ENCODE measurements around the gene TBC1D7.
A peak's percentile ranks its signal among the peaks of the same experiment; 100 is the strongest.

TBC1D7 gene

DNA sequence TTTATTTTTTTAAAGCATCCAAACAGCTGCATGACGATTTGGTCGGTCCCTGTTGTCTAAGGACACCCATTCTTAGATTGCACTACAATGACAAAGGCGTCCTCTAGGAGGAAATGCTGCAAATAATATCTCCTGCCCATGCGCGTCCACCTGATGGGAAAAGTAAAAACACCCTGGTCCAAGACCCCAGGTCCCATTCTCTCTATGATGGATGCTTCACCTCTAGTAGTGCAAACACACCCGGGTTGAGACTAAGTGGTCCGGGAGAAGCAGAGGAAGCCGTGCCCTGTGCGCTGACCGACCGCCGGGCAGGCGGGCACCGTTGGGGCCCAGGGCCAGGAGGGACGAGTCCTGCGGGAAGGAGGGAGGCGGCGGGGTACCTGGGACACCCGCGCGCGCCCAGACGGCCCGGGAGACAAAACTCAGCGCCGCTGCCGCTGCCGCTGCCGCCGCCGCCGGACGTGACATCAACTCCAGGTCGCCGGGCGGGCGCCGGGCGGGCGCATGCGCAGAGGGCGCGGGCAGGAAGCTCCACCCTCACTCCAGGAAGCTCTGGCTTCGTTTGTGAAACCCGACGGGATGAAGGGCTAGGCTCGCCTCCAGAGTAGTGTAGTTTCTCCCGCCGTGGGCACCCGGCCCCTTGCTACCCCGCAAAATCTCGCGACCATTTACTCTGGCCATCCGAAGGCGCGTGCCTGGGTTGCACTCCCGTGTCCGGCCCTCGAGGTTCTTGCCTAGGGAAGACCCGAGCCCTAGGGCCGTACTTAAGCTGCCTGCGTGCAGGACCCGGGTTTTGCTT lies at the start of gene TBC1D7:
TSS of gene TBC1D7 (minus strand) at position 462 of the 799 bp plus-strand sequence. CDS start 1,639 bp downstream, outside the sequence.
- Histone ChIP-seq H3K4me3 (ENCODE audit: severe bottlenecking) (peak within 1 kb of the TSS; percentile 60), H3K9me3 (ENCODE audit: severe bottlenecking) (no peaks in the 10 kb centered on the region), H3K27me3 (ENCODE audit: insufficient read depth, poor library complexity, severe bottlenecking) (no peaks in the 10 kb centered on the region), H3K27ac (ENCODE audit: poor library complexity, severe bottlenecking) (peak within 1 kb of the TSS; percentile 70), H3K36me3 (ENCODE audit: low read depth) (peaks cover 31% of the 10 kb centered on the region), H3K4me1 (ENCODE audit: insufficient read depth, poor library complexity, severe bottlenecking) (peaks cover 10% of the 10 kb centered on the region)
- DNase-seq (ENCODE audit: low spot score) (peak; percentile 85), ATAC-seq (ENCODE audit: low read depth) (peak; percentile 85)
- peak; percentile 28 for TF ChIP-seq CTCF (IDR thresholded peaks at IDR 0.05; ENCODE audit: poor library complexity, severe bottlenecking)

GRCh38 chr6:13377054-13377758 lies 48.9 kb upstream of the TBC1D7 start:
- H3K27me3 ChIP-seq (ENCODE audit: insufficient read depth, poor library complexity, severe bottlenecking), result no peaks in the 10 kb centered on the region
- no peaks in the 10 kb centered on the region for H3K9me3 ChIP-seq (ENCODE audit: severe bottlenecking)
- no peak overlapping the region for H3K4me3 ChIP-seq (ENCODE audit: severe bottlenecking)
- H3K36me3 ChIP-seq (ENCODE audit: low read depth), result no peaks in the 10 kb centered on the region
- ATAC-seq (ENCODE audit: low read depth), result no peak
- H3K4me1 ChIP-seq (ENCODE audit: insufficient read depth, poor library complexity, severe bottlenecking), result peaks cover 6% of the 10 kb centered on the region
- no peak overlapping the region for H3K27ac ChIP-seq (ENCODE audit: poor library complexity, severe bottlenecking)
- DNase-seq (ENCODE audit: low spot score), result no peak
- TF ChIP-seq CTCF (IDR thresholded peaks at IDR 0.05; ENCODE audit: poor library complexity, severe bottlenecking), result no peak

DNA sequence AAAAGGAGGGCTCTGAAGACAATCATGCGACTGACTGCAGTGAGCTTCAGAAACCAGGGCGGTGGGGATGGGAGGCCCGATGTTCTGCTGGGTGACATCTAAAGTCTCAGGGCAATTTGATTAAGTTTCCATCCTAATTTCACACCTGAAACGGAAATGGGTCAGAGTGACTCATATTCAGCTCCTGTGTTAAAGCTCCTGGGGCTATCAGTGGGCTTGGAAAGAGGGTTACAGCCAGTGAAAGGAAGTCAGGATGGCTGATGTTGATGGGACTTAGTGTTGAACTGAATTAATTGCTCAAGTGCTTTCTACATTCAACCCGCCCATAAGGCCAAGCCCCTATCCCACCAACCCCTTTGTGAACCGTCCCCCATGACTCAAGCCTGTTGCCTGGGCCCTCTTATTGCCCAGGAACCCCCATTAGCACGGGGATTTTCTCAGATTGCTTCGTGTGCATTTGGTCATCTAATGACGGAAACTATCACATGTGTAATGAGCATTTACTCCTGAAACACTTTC lies 47.1 kb upstream of the TBC1D7 start:
- H3K27ac ChIP-seq (ENCODE audit: poor library complexity, severe bottlenecking), result no peak overlapping the region
- ATAC-seq (ENCODE audit: low read depth) (no peak; the same call in 2 of the 3 replicates), DNase-seq (ENCODE audit: low spot score) (no peak)
- no peaks in the 10 kb centered on the region for H3K36me3 ChIP-seq (ENCODE audit: low read depth)
- H3K27me3 ChIP-seq (ENCODE audit: insufficient read depth, poor library complexity, severe bottlenecking), result no peaks in the 10 kb centered on the region
- no peaks in the 10 kb centered on the region for H3K9me3 ChIP-seq (ENCODE audit: severe bottlenecking)
- TF ChIP-seq CTCF (IDR thresholded peaks at IDR 0.05; ENCODE audit: poor library complexity, severe bottlenecking), result no peak
- H3K4me3 ChIP-seq (ENCODE audit: severe bottlenecking), result no peak overlapping the region
- peaks cover 6% of the 10 kb centered on the region for H3K4me1 ChIP-seq (ENCODE audit: insufficient read depth, poor library complexity, severe bottlenecking)

DNA sequence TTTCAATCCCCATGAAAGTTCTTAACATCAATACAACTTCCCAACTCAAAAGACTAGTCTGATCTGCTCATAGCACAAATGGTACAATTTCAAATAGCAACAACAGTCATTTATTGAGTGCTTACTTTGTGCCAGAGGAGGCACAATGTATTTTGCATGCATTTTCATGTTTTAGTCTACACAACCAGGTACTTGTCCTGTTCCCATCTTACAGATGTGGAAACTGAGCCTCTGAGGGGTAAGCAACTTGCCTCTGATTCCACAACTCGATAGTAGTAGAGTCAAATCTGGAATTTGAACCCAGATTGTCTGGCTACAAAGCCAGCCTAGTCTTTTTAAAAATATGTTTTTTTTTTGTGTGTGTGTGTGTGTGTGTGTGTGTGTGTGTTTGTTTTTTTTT lies 45.6 kb upstream of the TBC1D7 start:
- H3K27ac ChIP-seq (ENCODE audit: poor library complexity, severe bottlenecking), result no peak overlapping the region
- no peaks in the 10 kb centered on the region for H3K9me3 ChIP-seq (ENCODE audit: severe bottlenecking)
- no peak for DNase-seq (ENCODE audit: low spot score)
- no peak overlapping the region for H3K4me3 ChIP-seq (ENCODE audit: severe bottlenecking)
- ATAC-seq (ENCODE audit: low read depth), result no peak
- H3K36me3 ChIP-seq (ENCODE audit: low read depth), result no peaks in the 10 kb centered on the region
- H3K27me3 ChIP-seq (ENCODE audit: insufficient read depth, poor library complexity, severe bottlenecking), result no peaks in the 10 kb centered on the region
- TF ChIP-seq CTCF (IDR thresholded peaks at IDR 0.05; ENCODE audit: poor library complexity, severe bottlenecking), result no peak
- H3K4me1 ChIP-seq (ENCODE audit: insufficient read depth, poor library complexity, severe bottlenecking), result peaks cover 8% of the 10 kb centered on the region
